SK-N-SH treated with all-trans-retinoic acid at 6 μM for 48 hours (cell line): ENCODE measurements around the gene MARCHF10.

Source experiments
- ESRRG ChIP-seq: fragments of 250-450 bp; sonication (Bioruptor Pico); IDR thresholded peaks from 2 replicates; pipeline ENCODE4 v1.6.1; 2021; ENCODE audit warnings: mild to moderate bottlenecking
- OSR1 ChIP-seq: fragments of 250-450 bp; sonication (Bioruptor Pico); IDR thresholded peaks from 2 replicates; pipeline ENCODE4 v1.8.0; 2022; ENCODE audit warnings: moderate library complexity, mild to moderate bottlenecking, inconsistent platforms
- SNAI2 ChIP-seq: fragments of 250-450 bp; sonication (Bioruptor Pico); IDR thresholded peaks from 2 replicates; pipeline ENCODE4 v1.5.0; 2020; ENCODE audit warnings: mild to moderate bottlenecking, moderate library complexity

GRCh38 chr17:62705778-62706597 is 102.1 kb downstream of the MARCHF10 start:
- TF ChIP-seq OSR1 (CRISPR knock-in tag) (no peak), ESRRG (CRISPR knock-in tag) (no peak), SNAI2 (CRISPR knock-in tag) (no peak)
